WTC11 (cell line): ENCODE data around the gene HS3ST4. TPM values are rescaled to one million over a fixed set of nuclear protein-coding genes. Genes with fewer than 3 reads are reported as not detected.

Experiments
- ATAC-seq: fragments of 200-7000 bp; cut with Tn5 transposase; 2 replicates; pipeline ENCODE4 v1.10.0; 2021; ENCODE audit warnings: mild to moderate bottlenecking, moderate library complexity
- CTCF ChIA-PET: fragments of 300-600 bp; sonication (Branson Sonifier 250); formaldehyde crosslinking; loops from one replicate; lab custom pipeline; 2021; ENCODE audit warnings: antibody characterized with exemption; lab: Charles Lee
- POLR2A ChIA-PET: fragments of 350-600 bp; sonication (Branson Sonifier 250); formaldehyde crosslinking; loops from one replicate; lab custom pipeline; 2021; ENCODE audit warnings: antibody characterized with exemption; lab: Charles Lee
- DNase-seq: peaks from one replicate; pipeline ENCODE4 v3.0.0; 2021; ENCODE audit warnings: low spot score
- H3K27ac Mint-ChIP-seq: 2 replicates; pipeline ENCODE4 v1.8.0; 2021; ENCODE audit warnings: mixed read lengths
- H3K27me3 Mint-ChIP-seq: 2 replicates; pipeline ENCODE4 v1.8.0; 2021; ENCODE audit warnings: low read depth, mild to moderate bottlenecking, moderate library complexity, mixed read lengths
- H3K36me3 Mint-ChIP-seq: 2 replicates; pipeline ENCODE4 v1.8.0; 2021; ENCODE audit warnings: mixed read lengths
- H3K4me1 Mint-ChIP-seq: 2 replicates; pipeline ENCODE4 v1.8.0; 2022; ENCODE audit warnings: mixed read lengths
- H3K4me3 Mint-ChIP-seq: 2 replicates; pipeline ENCODE4 v1.8.0; 2021; ENCODE audit warnings: mild to moderate bottlenecking, moderate library complexity, mixed read lengths
- H3K9me3 Mint-ChIP-seq: 2 replicates; pipeline ENCODE4 v1.8.0; 2021; ENCODE audit warnings: mixed read lengths
- CBFB ChIP-seq: sonication (generic); formaldehyde crosslinking; IDR thresholded peaks from 2 replicates; pipeline ENCODE4 v1.8.1; 2022; ENCODE audit warnings: mild to moderate bottlenecking, low read depth, missing genetic modification reagents
- FOXJ3 ChIP-seq: sonication (generic); formaldehyde crosslinking; IDR thresholded peaks from 2 replicates; pipeline ENCODE4 v1.9.0; 2021; ENCODE audit warnings: missing genetic modification reagents, mild to moderate bottlenecking, borderline replicate concordance
- NR3C1 ChIP-seq: sonication (generic); formaldehyde crosslinking; conservative IDR thresholded peaks from 2 replicates; pipeline ENCODE4 v1.8.1; 2023; ENCODE audit warnings: low read depth, mild to moderate bottlenecking, missing genetic modification reagents
- ZBTB21 ChIP-seq: sonication (generic); formaldehyde crosslinking; IDR thresholded peaks from 2 replicates; pipeline ENCODE4 v1.8.1; 2023; ENCODE audit warnings: mild to moderate bottlenecking, missing genetic modification reagents, borderline replicate concordance
- ZNF317 ChIP-seq: sonication (generic); formaldehyde crosslinking; IDR thresholded peaks from 2 replicates; pipeline ENCODE4 v1.8.1; 2023; ENCODE audit warnings: low read depth, mild to moderate bottlenecking, moderate library complexity, missing genetic modification reagents, borderline replicate concordance
- ZNF416 ChIP-seq: fragments of 250-450 bp; sonication (Bioruptor Pico); IDR thresholded peaks from 2 replicates; pipeline ENCODE4 v1.9.0; 2021; ENCODE audit warnings: mild to moderate bottlenecking, inconsistent platforms
- total RNA-seq: library from RNA; stranded (reverse); gene quantifications from 3 replicates; pipeline ENCODE4 v1.2.3, GENCODE V29; 2021
- TF ChIP-seq, protein P1 (sequence below): sonication (generic); formaldehyde crosslinking; IDR thresholded peaks from 2 replicates; pipeline ENCODE4 v1.8.1; 2022; ENCODE audit warnings: mild to moderate bottlenecking, missing genetic modification reagents, moderate library complexity, borderline replicate concordance
- TF ChIP-seq, protein P2 (sequence below): sonication (generic); formaldehyde crosslinking; IDR thresholded peaks from 2 replicates; pipeline ENCODE4 v1.8.1; 2022; ENCODE audit warnings: mild to moderate bottlenecking, moderate library complexity, missing genetic modification reagents
- TF ChIP-seq, protein P3 (sequence below): sonication (generic); formaldehyde crosslinking; conservative IDR thresholded peaks from 2 replicates; pipeline ENCODE4 v1.8.1; 2022; ENCODE audit warnings: mild to moderate bottlenecking, missing genetic modification reagents
- TF ChIP-seq, protein P4 (sequence below): fragments of 250-450 bp; sonication (Bioruptor Pico); IDR thresholded peaks from 2 replicates; pipeline ENCODE4 v1.9.0; 2021; ENCODE audit warnings: mild to moderate bottlenecking
- TF ChIP-seq, protein P5 (sequence below): sonication (generic); formaldehyde crosslinking; IDR thresholded peaks from 2 replicates; pipeline ENCODE4 v1.8.0; 2022; ENCODE audit warnings: mild to moderate bottlenecking, missing genetic modification reagents
- TF ChIP-seq, protein P6 (sequence below): sonication (generic); formaldehyde crosslinking; IDR thresholded peaks from 2 replicates; pipeline ENCODE4 v1.8.0; 2022; ENCODE audit warnings: mild to moderate bottlenecking, missing genetic modification reagents
- TF ChIP-seq, protein P7 (sequence below): sonication (generic); formaldehyde crosslinking; IDR thresholded peaks from 2 replicates; pipeline ENCODE4 v1.8.0; 2023; ENCODE audit warnings: missing genetic modification reagents, mild to moderate bottlenecking, borderline replicate concordance
- TF ChIP-seq, protein P8 (sequence below): fragments of 250-450 bp; sonication (Bioruptor Pico); conservative IDR thresholded peaks from 2 replicates; pipeline ENCODE4 v1.9.0; 2021; ENCODE audit warnings: mild to moderate bottlenecking

HS3ST4 gene
- total RNA-seq, 1 experiment from 2014 or later = 5.4 TPM

DNA sequence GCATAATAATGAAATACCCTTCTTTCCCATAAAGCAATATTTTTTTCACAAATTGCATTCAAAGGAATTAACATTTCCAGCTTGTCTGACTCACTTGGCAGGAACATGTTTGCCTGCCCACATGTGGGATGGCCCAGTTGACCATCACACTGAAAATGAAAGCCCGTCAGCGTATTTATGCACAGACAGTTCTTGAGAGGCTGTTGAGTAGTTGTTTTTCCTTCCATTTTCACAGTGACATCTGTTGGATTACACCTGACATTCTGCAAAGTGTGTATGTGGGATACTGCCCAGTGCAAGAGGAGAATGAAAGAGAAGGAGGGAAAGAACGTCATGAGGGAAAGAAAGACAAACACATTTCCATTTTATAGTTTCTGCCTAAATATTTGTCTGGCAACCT, 29.7 kb downstream of the HS3ST4 start (continued):
- TF ChIP-seq, protein P1, sequence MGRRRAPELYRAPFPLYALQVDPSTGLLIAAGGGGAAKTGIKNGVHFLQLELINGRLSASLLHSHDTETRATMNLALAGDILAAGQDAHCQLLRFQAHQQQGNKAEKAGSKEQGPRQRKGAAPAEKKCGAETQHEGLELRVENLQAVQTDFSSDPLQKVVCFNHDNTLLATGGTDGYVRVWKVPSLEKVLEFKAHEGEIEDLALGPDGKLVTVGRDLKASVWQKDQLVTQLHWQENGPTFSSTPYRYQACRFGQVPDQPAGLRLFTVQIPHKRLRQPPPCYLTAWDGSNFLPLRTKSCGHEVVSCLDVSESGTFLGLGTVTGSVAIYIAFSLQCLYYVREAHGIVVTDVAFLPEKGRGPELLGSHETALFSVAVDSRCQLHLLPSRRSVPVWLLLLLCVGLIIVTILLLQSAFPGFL (CRISPR knock-in tag) = no peak
- TF ChIP-seq, protein P2, sequence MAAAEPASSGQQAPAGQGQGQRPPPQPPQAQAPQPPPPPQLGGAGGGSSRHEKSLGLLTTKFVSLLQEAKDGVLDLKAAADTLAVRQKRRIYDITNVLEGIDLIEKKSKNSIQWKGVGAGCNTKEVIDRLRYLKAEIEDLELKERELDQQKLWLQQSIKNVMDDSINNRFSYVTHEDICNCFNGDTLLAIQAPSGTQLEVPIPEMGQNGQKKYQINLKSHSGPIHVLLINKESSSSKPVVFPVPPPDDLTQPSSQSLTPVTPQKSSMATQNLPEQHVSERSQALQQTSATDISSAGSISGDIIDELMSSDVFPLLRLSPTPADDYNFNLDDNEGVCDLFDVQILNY (CRISPR knock-in tag) = no peak
- TF ChIP-seq, protein P3, sequence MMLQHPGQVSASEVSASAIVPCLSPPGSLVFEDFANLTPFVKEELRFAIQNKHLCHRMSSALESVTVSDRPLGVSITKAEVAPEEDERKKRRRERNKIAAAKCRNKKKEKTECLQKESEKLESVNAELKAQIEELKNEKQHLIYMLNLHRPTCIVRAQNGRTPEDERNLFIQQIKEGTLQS (CRISPR knock-in tag) = no peak
- TF ChIP-seq ZNF416 (CRISPR knock-in tag) = no peak
- TF ChIP-seq, protein P4, sequence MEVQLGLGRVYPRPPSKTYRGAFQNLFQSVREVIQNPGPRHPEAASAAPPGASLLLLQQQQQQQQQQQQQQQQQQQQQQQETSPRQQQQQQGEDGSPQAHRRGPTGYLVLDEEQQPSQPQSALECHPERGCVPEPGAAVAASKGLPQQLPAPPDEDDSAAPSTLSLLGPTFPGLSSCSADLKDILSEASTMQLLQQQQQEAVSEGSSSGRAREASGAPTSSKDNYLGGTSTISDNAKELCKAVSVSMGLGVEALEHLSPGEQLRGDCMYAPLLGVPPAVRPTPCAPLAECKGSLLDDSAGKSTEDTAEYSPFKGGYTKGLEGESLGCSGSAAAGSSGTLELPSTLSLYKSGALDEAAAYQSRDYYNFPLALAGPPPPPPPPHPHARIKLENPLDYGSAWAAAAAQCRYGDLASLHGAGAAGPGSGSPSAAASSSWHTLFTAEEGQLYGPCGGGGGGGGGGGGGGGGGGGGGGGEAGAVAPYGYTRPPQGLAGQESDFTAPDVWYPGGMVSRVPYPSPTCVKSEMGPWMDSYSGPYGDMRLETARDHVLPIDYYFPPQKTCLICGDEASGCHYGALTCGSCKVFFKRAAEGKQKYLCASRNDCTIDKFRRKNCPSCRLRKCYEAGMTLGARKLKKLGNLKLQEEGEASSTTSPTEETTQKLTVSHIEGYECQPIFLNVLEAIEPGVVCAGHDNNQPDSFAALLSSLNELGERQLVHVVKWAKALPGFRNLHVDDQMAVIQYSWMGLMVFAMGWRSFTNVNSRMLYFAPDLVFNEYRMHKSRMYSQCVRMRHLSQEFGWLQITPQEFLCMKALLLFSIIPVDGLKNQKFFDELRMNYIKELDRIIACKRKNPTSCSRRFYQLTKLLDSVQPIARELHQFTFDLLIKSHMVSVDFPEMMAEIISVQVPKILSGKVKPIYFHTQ (CRISPR knock-in tag) = no peak

DNA sequence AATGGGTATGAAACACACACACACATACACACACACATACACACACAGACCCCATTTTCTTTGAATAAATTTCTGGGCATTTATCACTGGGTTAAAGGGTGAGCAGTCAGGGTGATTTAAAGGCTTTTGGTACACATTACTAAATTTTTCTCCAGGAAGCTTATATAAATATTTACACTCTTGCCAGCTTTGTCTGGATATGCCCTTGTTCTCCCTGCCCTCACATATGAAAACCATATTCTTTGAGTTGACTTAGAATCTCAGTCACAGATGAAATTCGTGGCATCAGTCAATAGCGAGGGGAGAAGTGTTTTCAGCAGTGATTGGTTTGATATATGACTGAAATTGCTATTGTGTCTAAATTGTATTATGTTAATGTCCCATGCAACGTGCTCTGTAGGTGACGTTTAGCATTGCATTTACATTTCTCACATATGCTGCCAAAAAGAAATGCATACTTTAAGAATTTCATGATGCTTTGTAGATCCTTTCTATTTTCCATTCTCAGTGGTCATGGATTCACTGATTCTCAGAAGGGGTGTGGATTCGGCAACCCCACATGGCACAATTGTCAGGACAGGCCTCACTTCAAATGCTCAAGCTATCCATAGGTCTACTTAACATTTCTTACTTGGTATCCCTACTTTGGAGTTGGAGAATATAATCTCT, 34.8 kb downstream of the HS3ST4 start:
- DNase-seq = no peak
- no peak overlapping the region for H3K27ac Mint-ChIP-seq
- TF ChIP-seq, protein P5, sequence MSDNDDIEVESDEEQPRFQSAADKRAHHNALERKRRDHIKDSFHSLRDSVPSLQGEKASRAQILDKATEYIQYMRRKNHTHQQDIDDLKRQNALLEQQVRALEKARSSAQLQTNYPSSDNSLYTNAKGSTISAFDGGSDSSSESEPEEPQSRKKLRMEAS (CRISPR knock-in tag) = no peak
- TF ChIP-seq, protein P6, sequence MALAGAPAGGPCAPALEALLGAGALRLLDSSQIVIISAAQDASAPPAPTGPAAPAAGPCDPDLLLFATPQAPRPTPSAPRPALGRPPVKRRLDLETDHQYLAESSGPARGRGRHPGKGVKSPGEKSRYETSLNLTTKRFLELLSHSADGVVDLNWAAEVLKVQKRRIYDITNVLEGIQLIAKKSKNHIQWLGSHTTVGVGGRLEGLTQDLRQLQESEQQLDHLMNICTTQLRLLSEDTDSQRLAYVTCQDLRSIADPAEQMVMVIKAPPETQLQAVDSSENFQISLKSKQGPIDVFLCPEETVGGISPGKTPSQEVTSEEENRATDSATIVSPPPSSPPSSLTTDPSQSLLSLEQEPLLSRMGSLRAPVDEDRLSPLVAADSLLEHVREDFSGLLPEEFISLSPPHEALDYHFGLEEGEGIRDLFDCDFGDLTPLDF (CRISPR knock-in tag) = no peak
- TF ChIP-seq, protein P7, sequence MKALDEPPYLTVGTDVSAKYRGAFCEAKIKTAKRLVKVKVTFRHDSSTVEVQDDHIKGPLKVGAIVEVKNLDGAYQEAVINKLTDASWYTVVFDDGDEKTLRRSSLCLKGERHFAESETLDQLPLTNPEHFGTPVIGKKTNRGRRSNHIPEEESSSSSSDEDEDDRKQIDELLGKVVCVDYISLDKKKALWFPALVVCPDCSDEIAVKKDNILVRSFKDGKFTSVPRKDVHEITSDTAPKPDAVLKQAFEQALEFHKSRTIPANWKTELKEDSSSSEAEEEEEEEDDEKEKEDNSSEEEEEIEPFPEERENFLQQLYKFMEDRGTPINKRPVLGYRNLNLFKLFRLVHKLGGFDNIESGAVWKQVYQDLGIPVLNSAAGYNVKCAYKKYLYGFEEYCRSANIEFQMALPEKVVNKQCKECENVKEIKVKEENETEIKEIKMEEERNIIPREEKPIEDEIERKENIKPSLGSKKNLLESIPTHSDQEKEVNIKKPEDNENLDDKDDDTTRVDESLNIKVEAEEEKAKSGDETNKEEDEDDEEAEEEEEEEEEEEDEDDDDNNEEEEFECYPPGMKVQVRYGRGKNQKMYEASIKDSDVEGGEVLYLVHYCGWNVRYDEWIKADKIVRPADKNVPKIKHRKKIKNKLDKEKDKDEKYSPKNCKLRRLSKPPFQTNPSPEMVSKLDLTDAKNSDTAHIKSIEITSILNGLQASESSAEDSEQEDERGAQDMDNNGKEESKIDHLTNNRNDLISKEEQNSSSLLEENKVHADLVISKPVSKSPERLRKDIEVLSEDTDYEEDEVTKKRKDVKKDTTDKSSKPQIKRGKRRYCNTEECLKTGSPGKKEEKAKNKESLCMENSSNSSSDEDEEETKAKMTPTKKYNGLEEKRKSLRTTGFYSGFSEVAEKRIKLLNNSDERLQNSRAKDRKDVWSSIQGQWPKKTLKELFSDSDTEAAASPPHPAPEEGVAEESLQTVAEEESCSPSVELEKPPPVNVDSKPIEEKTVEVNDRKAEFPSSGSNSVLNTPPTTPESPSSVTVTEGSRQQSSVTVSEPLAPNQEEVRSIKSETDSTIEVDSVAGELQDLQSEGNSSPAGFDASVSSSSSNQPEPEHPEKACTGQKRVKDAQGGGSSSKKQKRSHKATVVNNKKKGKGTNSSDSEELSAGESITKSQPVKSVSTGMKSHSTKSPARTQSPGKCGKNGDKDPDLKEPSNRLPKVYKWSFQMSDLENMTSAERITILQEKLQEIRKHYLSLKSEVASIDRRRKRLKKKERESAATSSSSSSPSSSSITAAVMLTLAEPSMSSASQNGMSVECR (CRISPR knock-in tag) = no peak
- TF ChIP-seq, all 79 proteins: peak for 0
- CTCF ChIA-PET = no interaction called here
- ATAC-seq = no peak
- Mint-ChIP-seq H3K27me3 (no peaks in the 10 kb centered on the region), H3K36me3 (no peaks in the 10 kb centered on the region), H3K9me3 (no peaks in the 10 kb centered on the region), H3K4me1 (no peaks in the 10 kb centered on the region), H3K4me3 (no peak overlapping the region)
- POLR2A ChIA-PET = no interaction called here

DNA sequence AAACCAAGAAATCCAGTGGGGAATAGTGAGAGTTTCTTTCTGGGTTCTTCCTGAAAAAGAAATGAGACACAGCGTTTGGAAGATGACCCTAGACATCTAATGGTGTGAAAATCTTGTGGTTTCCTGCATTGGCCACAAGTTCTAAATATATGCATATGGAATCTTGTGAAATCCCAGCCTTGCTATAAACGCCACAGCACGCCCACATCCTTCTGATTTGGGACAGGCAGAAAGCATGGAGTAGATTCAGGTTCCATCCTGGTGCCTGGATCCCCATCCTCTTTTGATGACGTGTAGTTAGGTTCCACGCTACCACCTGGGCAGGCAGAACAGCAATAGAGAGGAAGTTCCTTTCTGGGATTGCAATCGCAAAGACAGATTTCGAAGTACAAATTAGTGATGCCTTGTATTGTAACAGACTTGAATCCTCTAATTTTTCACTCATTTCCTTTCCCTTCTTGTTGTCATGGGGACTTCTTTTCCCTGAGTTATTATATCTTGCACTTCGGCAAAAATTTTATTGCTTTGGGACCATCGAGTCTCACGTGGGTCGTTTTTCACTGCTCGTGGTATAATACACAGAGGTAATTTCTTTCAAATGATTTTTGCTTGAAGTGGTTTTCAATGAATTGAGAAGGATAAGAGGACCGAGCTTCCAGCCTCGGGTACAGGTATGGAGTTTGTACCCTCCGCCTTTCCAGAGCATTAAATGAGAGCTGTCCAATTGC, 37.6 kb downstream of the HS3ST4 start:
- ATAC-seq (no peak), DNase-seq (no peak)
- Mint-ChIP-seq H3K9me3 (no peaks in the 10 kb centered on the region), H3K36me3 (no peaks in the 10 kb centered on the region), H3K4me1 (peaks cover 4% of the 10 kb centered on the region; the same call in 1 of the 2 replicates), H3K4me3 (no peak overlapping the region), H3K27me3 (no peaks in the 10 kb centered on the region), H3K27ac (no peak overlapping the region)
- POLR2A ChIA-PET = no interaction called here
- CTCF ChIA-PET = no interaction called here
- TF ChIP-seq ZNF317 (CRISPR knock-in tag) = no peak
- TF ChIP-seq ZBTB21 (CRISPR knock-in tag) = no peak
- no peak for TF ChIP-seq NR3C1 (CRISPR knock-in tag)
- TF ChIP-seq, protein P8, sequence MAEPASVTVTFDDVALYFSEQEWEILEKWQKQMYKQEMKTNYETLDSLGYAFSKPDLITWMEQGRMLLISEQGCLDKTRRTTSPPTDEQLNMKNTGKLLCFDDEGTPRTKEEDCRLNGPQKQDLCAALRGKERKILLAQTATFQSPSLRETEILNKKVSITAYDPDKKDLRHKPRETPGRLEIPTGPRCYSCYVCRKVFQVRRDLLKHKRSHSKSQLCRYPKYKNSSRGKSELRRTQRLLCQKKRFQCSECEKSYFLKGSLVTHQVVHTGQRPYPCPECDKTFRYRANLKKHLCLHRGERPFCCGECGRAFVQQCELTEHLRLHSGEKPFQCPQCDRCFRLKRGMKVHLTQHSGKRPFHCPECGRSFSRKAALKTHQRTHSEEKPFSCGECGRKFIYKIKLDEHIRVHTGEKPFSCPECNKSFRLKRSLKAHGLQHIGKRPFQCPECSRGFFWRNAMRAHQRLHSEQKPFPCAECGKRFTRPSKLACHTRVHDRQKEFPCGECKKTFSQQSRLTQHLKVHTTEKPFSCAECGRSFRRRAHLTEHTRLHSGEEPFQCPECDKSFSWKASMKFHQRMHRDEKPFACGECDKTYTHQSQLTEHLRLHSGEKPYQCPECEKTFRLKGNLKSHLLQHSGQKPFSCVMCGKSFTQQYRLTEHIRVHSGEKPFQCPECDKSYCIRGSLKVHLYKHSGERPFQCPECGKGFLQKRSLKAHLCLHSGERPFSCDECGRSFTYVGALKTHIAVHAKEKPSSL (CRISPR knock-in tag) = no peak
- no peak for TF ChIP-seq CBFB (CRISPR knock-in tag)
- TF ChIP-seq FOXJ3 (CRISPR knock-in tag) = no peak
